Ammon's horn (tissue), 1 donor: ENCODE measurements around the gene GPSM1.

Experiments used
- DNase-seq: peaks from one replicate; pipeline ENCODE4 v3.0.0-alpha.2; 2016; ENCODE audit warnings: low spot score

Gene GPSM1, protein sequence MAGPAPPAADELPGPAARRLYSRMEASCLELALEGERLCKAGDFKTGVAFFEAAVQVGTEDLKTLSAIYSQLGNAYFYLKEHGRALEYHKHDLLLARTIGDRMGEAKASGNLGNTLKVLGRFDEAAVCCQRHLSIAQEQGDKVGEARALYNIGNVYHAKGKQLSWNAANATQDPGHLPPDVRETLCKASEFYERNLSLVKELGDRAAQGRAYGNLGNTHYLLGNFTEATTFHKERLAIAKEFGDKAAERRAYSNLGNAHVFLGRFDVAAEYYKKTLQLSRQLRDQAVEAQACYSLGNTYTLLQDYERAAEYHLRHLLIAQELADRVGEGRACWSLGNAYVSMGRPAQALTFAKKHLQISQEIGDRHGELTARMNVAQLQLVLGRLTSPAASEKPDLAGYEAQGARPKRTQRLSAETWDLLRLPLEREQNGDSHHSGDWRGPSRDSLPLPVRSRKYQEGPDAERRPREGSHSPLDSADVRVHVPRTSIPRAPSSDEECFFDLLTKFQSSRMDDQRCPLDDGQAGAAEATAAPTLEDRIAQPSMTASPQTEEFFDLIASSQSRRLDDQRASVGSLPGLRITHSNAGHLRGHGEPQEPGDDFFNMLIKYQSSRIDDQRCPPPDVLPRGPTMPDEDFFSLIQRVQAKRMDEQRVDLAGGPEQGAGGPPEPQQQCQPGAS

DNA sequence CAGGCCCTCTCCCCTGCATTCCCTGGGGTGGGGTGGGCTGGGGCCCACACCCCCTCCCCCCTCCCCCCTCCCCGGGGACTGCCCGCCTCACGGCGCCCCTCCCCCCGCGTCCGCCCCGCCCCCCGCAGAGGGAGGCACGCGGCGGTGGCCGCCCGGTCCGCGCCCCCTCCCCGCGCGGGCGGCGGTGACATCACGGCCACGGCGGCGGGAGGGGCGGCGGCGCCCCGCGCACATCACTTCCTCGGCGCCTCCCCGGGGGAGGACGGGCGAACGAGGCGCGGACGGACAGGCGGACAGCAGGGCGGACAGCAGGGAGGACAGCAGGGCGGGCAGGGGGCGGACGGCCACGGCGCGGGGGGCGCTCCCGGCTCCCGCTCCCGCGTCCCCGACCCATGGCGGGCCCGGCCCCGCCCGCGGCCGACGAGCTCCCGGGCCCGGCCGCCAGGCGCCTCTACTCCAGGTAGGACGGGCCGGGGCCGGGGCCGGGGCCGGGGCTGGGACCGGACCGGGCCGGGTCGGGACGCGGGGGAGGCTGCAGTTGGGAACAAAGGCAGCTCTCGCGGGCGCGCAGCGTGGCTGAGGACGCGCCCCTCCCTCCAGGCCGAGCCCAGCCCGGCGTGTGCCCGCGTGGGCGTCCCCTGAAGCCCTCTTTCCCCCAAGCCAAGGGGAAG lies at the start of gene GPSM1:
Gene GPSM1, plus strand, starts transcription at position 236 of the 671 bp plus-strand sequence. Its CDS starts 157 bp downstream, at position 393.
- peak; percentile 64 for DNase-seq

DNA sequence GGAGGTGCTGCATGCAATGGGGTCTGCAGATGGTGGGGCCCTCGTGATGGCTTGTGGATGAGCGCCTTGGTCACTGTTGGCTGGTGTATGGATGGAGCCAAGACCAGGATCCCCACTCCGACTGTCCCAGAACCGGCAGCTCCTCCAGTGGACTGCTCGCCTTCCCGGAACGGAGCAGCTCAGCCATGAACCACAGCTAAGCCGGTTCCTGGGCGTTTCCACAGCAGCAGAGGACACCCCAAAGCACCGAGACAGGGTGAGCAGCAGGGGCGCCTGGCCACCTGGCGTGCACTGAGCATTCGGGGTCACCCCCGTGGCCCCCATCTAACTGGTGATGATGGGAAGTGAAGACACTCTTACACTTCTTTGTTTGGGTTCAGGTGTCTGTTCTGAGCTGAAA lies 49.6 kb upstream of the GPSM1 start:
- no peak for DNase-seq

DNA sequence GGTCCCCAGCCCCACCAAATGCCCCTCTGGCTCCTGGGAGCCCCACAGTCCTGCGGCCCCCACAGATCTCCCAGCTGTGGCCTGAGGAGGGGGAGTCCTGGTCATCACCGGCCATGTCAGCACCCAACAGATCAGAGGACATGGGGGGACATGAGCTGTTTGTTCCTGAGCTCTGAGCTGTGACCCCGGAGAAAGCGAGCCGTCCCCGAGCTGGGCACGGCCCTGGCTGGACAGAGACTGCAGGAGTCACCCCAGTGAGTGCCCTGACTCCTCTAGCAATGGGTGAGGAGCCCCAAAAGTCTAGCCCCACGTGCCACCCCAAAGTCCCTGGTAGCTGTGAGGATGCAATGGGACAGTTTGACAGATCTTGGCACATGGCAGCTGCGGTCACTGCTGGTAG lies 49.1 kb upstream of the GPSM1 start:
- no peak for DNase-seq

DNA sequence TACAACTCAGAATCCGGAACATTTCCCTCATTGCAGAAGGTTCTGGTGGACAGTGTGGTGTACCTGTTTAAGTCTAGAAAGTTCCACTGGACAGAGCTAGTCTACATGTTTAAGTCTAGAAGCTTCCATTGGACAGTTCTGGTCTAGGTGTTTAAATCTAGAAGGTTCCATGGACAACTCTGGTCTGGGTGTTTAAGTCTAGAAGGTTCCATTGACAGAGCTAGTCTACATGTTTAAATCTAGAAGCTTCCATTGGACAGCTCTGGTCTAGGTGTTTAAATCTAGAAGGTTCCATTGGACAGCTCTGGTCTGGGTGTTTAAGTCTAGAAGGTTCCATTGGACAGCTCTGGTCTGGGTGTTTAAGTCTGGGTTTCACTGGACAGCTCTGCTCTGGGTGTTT lies 48.4 kb upstream of the GPSM1 start:
- no peak for DNase-seq

DNA sequence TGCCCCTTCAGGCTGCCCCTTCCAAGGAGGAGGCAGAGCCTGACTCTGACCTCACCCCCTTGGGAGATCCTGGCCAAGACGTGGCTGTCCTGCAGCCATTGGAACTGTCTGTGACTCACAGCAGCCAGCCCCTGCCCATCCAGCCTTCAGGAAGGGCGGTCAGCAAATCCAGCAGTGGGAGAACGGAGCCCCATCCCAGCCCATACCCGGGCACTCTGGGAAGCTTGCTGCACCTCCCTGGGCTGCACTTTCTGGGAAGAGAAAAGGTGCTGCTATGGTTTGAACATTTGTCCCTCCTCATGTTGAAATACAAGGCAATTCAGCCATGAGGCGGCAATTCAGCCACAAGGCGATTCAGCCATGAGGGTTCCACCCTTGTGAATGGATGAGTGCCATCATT lies 47.9 kb upstream of the GPSM1 start:
- DNase-seq = no peak

DNA sequence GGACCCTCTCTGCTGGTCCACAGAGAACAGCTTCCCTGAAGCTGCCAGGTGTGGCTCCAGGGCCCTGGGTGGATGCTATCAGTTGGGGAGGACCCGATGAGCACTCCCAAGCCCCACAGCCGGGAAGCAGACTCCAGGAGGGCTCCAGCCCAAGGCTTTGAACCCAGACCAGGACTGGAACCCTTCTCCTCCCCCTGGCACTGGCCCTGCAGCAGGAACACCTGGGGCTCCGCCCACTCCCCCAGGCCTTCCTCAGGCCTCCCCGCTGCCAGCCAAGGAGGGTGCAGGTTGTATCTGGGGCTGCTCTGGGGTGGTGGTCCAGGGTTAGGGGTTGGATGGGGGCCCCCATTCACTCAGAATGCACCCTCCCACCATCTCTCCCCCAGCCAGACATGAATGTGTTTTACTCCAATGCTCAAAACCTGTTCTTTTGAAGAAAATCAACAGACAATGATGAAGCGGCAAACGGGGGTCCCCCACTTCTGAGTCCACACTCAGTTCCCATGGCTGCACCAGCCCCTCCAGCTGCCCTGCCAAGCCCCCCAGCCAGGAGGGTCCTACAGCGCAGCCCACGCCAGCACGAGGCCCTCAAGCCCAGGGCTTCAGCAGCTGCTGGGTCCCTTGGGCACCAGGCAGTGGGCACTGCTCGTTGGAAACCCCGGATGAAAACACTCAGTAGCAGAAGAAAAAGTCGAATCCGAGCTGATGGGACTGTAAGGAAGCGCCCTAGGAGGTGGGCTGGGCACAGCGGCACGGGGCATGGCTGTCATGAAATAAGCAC lies 46.6 kb upstream of the GPSM1 start:
- no peak for DNase-seq

DNA sequence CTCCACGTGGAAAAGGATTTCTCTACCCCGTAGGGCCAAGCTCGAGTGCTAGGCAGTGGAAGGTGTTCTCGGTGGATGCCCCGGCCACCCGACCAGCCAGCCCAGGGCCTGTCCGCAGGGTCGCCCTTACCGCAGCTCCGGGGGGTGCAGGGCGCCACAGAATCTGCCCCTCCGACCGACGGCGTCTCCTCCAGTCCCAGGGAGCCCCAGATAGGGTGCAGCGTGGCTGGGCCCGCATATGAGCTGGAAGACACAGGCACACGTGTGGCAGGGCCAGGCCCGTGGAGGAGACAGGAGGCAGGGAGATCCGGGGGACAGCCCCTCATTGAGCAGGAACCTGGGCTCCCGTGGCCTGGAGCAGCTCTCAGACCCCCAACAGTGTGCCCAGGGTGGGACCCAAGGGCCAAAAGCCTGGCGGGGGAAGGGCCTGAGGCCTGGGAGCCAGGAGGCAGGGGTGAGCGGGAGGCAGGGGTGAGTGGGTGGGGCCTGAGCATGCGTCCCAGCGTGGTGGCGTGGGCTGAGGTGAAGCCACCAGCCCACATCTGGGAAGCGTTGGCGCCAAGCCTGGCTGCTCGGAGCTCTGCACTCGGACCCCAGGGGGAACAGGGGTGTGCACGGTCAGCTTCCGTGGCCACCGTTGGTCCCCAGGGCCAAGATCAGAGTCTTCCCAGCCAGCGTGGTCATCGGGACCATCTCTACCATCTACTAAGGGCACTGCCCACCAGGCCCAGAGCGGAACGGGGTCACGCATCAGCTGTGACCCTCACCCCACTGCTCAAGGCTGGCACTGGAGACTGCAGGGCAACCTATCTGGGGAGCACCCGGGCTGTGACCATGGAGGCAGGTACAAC lies 45.7 kb upstream of the GPSM1 start:
- no peak for DNase-seq

DNA sequence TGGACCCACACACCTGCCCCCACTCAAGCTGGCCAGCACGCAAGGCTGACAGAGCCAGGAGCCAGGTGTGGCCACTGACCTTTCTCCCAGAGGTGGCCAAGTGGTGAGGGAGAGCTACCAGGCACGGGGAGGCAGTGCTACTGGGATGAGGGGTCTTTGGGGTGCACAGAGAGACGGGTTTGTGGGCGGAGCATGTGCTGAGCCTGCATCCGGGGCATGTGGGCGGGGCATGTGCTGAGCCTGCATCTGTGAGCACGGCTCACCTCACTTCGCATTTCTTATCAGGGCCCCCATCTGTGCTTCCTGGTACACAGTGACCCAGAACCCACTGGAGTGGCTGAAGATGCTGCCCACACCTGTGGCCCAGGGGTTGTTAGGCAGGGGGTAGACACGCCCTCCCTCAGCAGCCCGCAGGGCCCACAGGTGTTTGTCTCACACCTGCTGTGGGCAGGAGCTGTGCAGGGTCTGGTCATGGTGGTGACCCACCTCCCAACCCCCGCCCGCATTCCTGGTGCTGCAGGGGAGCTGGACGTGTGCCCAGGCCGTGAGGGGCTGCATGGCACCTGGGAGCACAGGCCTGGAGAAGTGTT lies 45.0 kb upstream of the GPSM1 start:
- DNase-seq = no peak

DNA sequence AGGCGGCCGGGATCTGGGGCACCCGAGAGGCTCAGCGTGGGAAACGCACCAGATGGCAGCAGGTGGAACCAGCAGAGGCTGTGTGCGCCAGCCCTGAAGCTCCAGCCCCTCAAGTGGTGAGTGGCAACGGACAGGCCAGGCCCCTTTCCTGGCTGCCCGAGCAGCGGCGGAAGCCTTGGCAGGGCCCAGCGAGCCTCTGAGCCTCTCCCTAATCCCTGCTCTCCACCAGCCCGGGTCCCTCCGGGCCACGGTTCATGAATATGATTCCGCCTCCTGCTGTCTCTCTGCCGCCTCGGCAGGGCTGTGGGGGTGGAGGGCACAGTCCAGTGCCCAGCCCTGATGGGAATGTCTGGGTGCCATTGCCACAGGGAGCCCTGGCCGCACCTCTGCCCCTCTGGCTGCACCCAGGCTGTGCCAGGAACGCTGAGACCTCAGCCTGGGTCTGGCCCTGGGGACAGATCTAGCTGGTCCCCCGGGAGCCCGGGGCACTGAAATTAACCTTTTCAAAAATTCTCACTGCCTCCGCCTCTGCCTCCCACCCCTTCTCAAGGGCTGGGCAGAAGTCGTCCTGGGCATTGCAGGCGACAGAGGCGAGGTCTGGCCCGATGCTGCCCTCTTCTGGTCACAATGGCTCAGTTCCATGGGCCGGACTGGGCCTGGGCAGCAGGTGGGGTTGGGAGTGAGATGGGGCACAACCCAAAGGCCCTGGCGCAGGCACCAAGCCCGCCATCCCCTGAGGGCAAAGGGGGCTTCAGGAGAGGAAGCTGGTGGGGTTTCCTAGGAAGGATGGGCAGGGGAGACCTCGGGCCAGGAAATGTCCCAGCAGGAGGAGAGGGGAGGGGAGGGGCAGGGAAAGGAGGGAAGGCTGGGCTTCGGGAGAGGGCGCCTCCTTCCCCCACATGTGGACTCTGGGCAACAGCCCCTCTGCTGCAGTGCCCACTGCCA lies 43.8 kb upstream of the GPSM1 start:
- peak; percentile 89 for DNase-seq

DNA sequence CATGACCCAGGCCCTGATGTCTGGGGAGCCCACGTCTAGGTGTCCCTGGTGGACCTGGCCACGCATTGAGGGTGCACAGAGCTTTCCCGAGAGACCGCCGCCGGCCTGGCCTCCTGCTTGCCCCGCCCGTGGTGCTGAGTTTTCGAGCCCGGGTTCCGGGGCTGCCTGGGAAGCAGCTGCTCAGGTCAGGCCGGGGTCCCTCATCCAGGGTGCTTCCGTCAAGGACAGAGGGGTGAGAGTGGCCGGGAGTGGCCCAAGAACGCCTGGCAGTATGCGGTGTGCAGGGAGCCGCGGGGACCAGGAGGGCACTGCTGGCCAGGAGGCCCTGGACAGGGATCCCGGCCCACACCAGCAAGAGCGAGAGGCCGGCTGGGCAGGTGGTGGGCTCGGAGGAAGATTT lies 43.0 kb upstream of the GPSM1 start:
- no peak for DNase-seq

DNA sequence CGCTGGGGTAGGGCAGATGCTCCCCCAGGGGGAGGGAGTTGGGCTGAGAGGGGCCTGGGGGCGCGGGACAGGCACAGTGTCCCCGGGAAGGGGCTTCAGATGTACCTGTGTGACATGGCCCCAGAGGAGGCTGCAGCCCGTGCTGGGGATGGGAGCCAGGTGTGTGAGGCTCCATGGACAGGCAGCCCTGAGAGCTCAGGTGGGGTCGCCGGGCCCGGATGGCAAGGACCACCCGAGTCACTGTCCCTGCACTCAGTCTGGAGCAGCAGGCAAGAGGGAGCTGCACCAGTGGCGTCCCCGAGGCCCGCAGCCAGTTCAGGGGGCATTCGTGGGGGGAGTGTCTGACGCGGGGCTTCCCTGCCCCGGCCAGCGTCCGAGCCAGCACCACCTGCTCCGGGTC lies 42.4 kb upstream of the GPSM1 start:
- DNase-seq = no peak

DNA sequence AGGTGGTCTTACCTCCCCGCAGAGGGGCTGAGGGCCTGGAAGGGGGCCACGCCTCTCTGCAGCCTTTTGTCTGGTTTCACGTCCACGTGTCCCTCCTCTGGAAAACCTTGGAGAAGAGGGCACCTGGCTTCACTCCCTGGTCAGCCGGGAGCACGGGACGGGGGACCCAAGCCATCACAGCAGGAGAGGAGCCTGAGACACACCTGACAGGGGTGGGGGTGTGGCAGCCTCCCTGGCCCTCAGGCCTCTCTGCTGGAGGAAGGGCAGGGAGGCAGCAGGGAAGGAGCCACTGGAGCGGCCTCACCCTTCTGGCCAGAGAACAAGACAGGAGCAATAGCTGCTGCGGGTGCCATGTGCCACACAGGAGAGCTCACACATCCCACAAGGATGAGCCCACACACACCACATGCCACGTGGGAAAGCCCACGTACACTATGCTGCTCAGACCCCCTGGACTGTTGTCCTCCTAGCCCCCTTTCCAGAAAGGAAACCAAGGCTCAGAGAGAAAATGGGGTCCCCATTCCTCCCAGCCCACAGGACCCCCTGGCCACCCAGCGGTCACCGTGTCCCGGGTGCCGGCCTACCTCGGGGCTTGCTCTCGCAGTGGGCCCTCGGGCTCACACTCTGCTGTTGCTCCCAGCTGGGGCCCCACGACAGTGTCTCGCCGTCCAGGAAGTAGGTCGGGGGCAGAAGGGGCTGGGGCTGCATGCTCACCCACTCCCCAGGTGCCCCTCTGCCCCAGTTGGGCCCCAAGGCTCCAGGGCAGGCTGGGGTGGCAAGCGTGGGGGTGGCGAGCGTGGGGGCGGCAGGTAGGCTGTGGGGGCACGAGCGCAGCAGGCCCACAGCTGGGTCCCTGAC lies 41.6 kb upstream of the GPSM1 start:
- DNase-seq = no peak

DNA sequence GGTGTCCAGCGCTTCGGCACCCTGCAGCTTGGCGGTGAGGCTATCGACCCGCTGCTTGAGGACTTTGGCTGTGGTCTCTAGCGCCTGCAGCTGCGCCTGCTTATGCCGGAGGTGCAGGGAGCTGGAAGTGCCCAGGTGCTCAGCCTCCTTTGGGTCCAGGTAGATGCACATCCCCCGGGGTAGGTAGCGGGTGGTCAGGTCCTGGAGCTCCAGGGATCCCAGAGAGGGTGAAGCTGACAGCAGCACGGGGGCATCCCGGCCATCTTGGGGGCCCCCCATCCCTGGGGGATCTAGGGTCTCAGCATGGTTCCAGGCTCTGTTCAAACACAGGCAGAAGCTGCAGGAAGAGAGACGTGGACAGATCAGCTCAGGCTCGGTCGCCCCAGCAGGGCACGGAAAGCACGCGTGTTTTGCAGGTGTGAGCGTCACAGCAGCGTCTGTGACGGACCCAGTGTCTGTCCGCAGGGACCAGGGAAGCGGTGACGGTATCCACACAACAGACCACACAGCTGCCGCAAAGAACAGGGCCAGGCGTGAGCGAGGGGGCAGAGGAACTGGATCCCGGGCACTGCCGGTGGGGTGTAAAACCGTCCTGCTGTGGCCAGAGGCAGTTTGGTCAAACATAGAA lies 40.9 kb upstream of the GPSM1 start:
- no peak for DNase-seq

DNA sequence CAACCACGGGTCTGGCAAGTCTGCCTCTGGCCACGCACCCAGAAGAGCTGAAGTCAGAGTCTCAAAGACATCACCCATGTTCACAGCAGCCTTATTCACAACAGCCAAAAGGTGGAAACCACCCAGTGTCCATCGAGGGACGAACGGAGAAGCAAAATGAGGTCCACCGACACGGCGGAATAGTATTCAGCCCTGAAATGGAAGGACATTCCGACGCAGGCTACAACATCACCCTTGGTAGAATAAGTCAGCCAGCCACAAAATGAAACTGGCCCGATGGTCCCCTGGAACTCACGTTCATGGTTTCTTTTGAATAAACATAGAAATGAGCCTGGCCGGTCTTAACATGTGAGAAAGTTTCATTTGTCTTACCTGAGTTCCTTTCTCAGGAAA lies 40.4 kb upstream of the GPSM1 start:
- DNase-seq = no peak

DNA sequence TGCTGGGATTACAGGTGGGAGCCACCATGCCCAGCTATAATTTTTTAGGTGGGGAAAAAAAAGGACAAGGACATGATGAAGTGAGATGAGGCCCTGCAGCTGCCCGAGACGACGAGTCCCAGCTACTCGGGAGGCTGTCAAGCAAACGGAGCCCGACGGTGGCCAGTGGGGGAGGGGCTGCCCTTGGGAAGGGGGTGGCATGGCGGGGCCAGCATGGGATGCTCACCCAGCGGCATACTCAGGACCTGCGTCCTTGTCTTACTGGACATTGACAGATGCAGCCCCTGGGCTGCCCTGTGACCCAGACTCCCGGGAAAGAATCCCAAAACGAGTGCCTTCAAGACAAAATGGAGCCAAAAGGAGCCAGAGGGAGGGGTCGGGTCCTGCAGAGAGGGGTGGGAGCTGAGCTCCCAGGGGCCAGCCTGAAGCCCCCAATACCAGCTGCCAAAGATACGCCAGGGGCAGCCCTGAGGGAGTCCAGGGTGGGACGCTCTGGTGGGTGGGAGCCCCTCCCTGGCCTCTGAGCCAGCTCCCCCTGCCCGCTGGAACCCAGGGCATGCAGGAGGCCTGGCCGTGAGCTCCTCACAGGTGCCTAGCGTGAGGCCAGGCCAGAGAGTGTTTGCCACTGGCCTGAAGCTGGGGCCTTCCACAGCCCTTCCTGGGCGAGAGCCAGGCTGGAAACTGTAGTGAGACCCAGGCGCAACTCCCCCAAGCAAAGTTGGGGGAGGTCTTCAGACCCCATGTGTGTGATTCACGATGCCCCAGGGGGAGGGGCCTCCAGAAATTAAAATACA lies 39.2 kb upstream of the GPSM1 start:
- DNase-seq = no peak

DNA sequence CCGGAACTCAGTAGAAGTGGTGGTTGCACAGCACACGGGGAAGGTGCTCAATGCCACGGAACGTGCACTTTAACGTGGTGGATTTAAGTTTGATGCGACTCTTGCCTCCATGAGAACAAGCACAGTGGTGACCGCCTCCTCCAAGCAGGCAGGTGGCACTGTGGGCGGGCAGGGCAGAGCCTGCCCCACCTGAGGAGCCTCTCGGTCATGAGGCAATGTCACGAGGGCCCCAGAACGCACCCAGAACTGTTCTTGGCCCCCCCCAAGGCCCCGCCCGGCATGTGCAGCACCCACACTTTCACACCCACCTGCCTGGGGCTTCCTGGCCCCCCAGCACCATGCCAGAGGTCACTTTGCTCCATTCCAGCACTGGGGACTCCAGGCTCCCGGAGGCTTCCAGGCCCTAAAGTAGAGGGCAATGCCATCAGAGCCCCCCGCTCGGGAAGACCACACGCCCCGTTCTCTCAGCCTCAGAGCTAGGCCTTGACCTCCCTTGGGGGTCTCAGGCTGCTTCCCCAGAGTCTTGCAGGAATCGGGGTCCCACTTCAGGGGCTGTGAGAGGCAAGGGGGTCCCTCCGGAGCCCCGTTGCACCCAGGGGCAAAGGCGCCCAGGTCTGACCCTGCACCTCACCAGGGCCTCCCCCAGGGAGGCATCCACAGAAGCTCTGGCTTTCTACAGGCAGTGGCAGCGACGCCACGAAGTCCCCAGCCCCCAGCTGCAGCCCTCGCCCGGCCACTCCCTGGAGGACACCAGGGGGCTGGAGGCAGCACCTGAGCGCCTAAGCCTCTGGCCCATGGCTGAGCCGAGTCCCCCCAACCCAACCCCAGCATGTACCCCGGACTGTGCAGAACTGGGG lies 37.5 kb upstream of the GPSM1 start:
- no peak for DNase-seq
